Measurements from ENCODE around the gene SORCS3. TPM values are rescaled to one million over a fixed set of nuclear protein-coding genes. Genes with fewer than 3 reads are reported as not detected.

The SORCS3 gene
- total and polyA plus RNA-seq, 2 of the 4 experiments (the other 2 are of a cell fraction): not detected

GRCh38 chr10:104895541-104895940, 254.5 kb downstream of the SORCS3 start:
- Histone ChIP-seq H3K18ac (ENCODE audit: low read depth, low read length) (no peak overlapping the region), H2BK5ac (ENCODE audit: low read depth, low read length, poor library complexity, severe bottlenecking) (no peak overlapping the region), H3K4me3 (ENCODE audit: insufficient read depth, low read depth, low read length) (no peak overlapping the region), H3K79me1 (ENCODE audit: low read depth in 1 of 2, low read length in 2 of 2) (no peaks in the 10 kb centered on the region), H2AK9ac (replicated peaks; ENCODE audit: low read depth, low read length, poor library complexity) (no peak overlapping the region), H4K5ac (ENCODE audit: low read depth, low read length) (no peak overlapping the region), H2AK5ac (ENCODE audit: low read depth, low read length) (no peak overlapping the region), H3K4ac (ENCODE audit: low read depth, low read length) (no peak overlapping the region), H3K23ac (ENCODE audit: low read depth, low read length) (no peak overlapping the region), H2AFZ (replicated peaks; ENCODE audit: low read length, poor library complexity) (no peak overlapping the region), H3K9me3 (ENCODE audit: control insufficient read depth, insufficient read depth, low read length) (peaks cover 16% of the 10 kb centered on the region; the same call in 1 of the 2 replicates), H4K8ac (ENCODE audit: low read depth in 2 of 2, low read length in 2 of 2) (no peak overlapping the region), H2BK20ac (ENCODE audit: low read depth, low read length) (no peak overlapping the region), H3K56ac (ENCODE audit: extremely low read depth, insufficient read depth, low read length) (no peak overlapping the region), H3K4me2 (ENCODE audit: low read depth, low read length) (no peak overlapping the region), H3K36me3 (ENCODE audit: control insufficient read depth, insufficient read depth, low read length) (no peaks in the 10 kb centered on the region), H3K14ac (replicated peaks; ENCODE audit: low read depth, low read length) (no peak overlapping the region), H3K9ac (ENCODE audit: low read depth, low read length) (no peak overlapping the region), H3K9me1 (ENCODE audit: insufficient read depth, low read length) (no peaks in the 10 kb centered on the region), H3K27ac (ENCODE audit: insufficient read depth, low read length) (no peak overlapping the region), H4K20me1 (ENCODE audit: insufficient read depth, low read length) (no peaks in the 10 kb centered on the region), H2BK120ac (ENCODE audit: low read depth, low read length) (no peak overlapping the region), H4K91ac (ENCODE audit: insufficient read depth, low read depth, low read length) (no peak overlapping the region), H3K4me1 (ENCODE audit: control insufficient read depth, insufficient read depth, low read length) (no peaks in the 10 kb centered on the region), H2BK15ac (ENCODE audit: low read depth, low read length) (no peak overlapping the region), H3K27me3 (ENCODE audit: control insufficient read depth, insufficient read depth, low read length) (no peaks in the 10 kb centered on the region)
- intact Hi-C loops (cut with micrococcal nuclease) (no loop called here), dilution Hi-C loops (cut with HindIII; ENCODE audit: low sequenced_read_pairs, unreplicated experiment) (no loop called here), in situ Hi-C loops (cut with MboI; ENCODE audit: low sequenced_read_pairs) (no loop called here)
- BruUV-seq (replicated peaks): no TSS peak
- POLR2A ChIA-PET (ENCODE audit: unreplicated experiment): no interaction called here
- no peak for ATAC-seq (ENCODE audit: low read depth)
- CTCF ChIA-PET: no interaction called here
- WGBS, 2 experiments (ENCODE audit: extremely low coverage in 2 of 2, insufficient read length in 1 of 2): no CpG with 5 or more reads among the region's 1 CpG
- no peak for DNase-seq
- no peak for TF ChIP-seq CEBPB (IDR thresholded peaks at IDR 0.05; ENCODE audit: low read depth, low read length)
- TF ChIP-seq MAZ (IDR thresholded peaks at IDR 0.05; ENCODE audit: borderline replicate concordance, low read depth, low read length): no peak
- no peak for TF ChIP-seq CHD1 (IDR thresholded peaks at IDR 0.05; ENCODE audit: low read depth, low read length)
- TF ChIP-seq RFX5 (IDR thresholded peaks at IDR 0.05; ENCODE audit: low read depth, low read length): no peak
- no peak for TF ChIP-seq POLR2A (IDR thresholded peaks at IDR 0.05; ENCODE audit: low read depth, low read length)
- no peak for TF ChIP-seq MXI1 (IDR thresholded peaks at IDR 0.05; ENCODE audit: borderline replicate concordance, low read depth, low read length)
- no peak for TF ChIP-seq NFE2L2 (IDR thresholded peaks at IDR 0.05; ENCODE audit: low read depth, low read length)
- TF ChIP-seq RCOR1 (IDR thresholded peaks at IDR 0.05; ENCODE audit: insufficient replicate concordance, low read length): no peak
- TF ChIP-seq ELK1 (IDR thresholded peaks at IDR 0.05; ENCODE audit: borderline replicate concordance, low read depth, low read length): no peak
- no peak for TF ChIP-seq RAD21 (IDR thresholded peaks at IDR 0.05; ENCODE audit: low read length)
- TF ChIP-seq, protein P1, sequence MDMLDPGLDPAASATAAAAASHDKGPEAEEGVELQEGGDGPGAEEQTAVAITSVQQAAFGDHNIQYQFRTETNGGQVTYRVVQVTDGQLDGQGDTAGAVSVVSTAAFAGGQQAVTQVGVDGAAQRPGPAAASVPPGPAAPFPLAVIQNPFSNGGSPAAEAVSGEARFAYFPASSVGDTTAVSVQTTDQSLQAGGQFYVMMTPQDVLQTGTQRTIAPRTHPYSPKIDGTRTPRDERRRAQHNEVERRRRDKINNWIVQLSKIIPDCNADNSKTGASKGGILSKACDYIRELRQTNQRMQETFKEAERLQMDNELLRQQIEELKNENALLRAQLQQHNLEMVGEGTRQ (IDR thresholded peaks at IDR 0.05; ENCODE audit: low read depth, low read length): no peak
- TF ChIP-seq MAFK (IDR thresholded peaks at IDR 0.05; ENCODE audit: low read depth, low read length): no peak
- TF ChIP-seq SMC3 (IDR thresholded peaks at IDR 0.05; ENCODE audit: low read depth, low read length): no peak
- TF ChIP-seq, protein P2, sequence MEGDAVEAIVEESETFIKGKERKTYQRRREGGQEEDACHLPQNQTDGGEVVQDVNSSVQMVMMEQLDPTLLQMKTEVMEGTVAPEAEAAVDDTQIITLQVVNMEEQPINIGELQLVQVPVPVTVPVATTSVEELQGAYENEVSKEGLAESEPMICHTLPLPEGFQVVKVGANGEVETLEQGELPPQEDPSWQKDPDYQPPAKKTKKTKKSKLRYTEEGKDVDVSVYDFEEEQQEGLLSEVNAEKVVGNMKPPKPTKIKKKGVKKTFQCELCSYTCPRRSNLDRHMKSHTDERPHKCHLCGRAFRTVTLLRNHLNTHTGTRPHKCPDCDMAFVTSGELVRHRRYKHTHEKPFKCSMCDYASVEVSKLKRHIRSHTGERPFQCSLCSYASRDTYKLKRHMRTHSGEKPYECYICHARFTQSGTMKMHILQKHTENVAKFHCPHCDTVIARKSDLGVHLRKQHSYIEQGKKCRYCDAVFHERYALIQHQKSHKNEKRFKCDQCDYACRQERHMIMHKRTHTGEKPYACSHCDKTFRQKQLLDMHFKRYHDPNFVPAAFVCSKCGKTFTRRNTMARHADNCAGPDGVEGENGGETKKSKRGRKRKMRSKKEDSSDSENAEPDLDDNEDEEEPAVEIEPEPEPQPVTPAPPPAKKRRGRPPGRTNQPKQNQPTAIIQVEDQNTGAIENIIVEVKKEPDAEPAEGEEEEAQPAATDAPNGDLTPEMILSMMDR (conservative IDR thresholded peaks at IDR 0.05; ENCODE audit: low read depth, low read length): no peak
- no peak for TF ChIP-seq FOS (IDR thresholded peaks at IDR 0.05; ENCODE audit: low read depth, low read length)
- no peak for TF ChIP-seq BHLHE40 (IDR thresholded peaks at IDR 0.05; ENCODE audit: low read depth, low read length)

All from IMR-90 (cell line).